K562 (cell line): ENCODE measurements around the gene NBEAL1. TPM values are rescaled to one million over a fixed set of nuclear protein-coding genes. Genes with fewer than 3 reads are reported as not detected.

Source experiments
- ATF7 ChIP-seq: fragments of 450-650 bp; IDR thresholded peaks from 2 replicates; pipeline ENCODE4 v1.7.1; 2014; ENCODE audit warnings: mild to moderate bottlenecking, moderate library complexity
- GTF2E2 ChIP-seq: fragments of 200-800 bp; sonication (Bioruptor generic); IDR thresholded peaks from 2 replicates; pipeline ENCODE4 v1.6.1; 2016; ENCODE audit warnings: missing genetic modification characterization, missing compliant biosample characterization
- HDAC1 ChIP-seq, 2 experiments: fragments of 450-650 bp; IDR thresholded peaks; 2 replicates each; pipeline ENCODE4 v1.6.1; 2016 to 2017; ENCODE audit warnings: inconsistent platforms in 1 of 2, mild to moderate bottlenecking in 1 of 2, moderate library complexity in 1 of 2
- HOXB6 ChIP-seq: fragments of 250-450 bp; sonication (Bioruptor Pico); IDR thresholded peaks from 2 replicates; pipeline ENCODE4 v1.5.1; 2022; ENCODE audit warnings: mild to moderate bottlenecking, borderline replicate concordance
- KHSRP ChIP-seq: fragments of 450-650 bp; IDR thresholded peaks from 2 replicates; pipeline ENCODE4 v1.6.1; 2017
- L3MBTL2 ChIP-seq: fragments of 450-650 bp; IDR thresholded peaks from 2 replicates; pipeline ENCODE4 v1.6.1; 2016; ENCODE audit warnings: mild to moderate bottlenecking, moderate library complexity
- NONO ChIP-seq, 2 experiments: fragments of 200-400 bp in 1 of 2; fragments of 450-650 bp in 1 of 2; formaldehyde crosslinking in 1 of 2; IDR thresholded peaks; 2 replicates each; pipeline ENCODE4 v1.6.1; 2017; ENCODE audit warnings: low read depth in 2 of 2, mild to moderate bottlenecking in 2 of 2, moderate library complexity in 2 of 2, low read length in 1 of 2
- NR2C2 ChIP-seq, 2 experiments: fragments of 200-800 bp in 1 of 2; sonication (Bioruptor generic) in 1 of 2; sonication (generic) in 1 of 2; formaldehyde crosslinking in 1 of 2; IDR thresholded peaks; 2 replicates each; pipeline versions ENCODE4 v1.6.1 to v1.8.0; 2016 to 2022; ENCODE audit warnings: mild to moderate bottlenecking in 1 of 2, missing compliant biosample characterization in 1 of 2, missing genetic modification characterization in 1 of 2, missing genetic modification reagents in 1 of 2
- SAFB ChIP-seq: fragments of 200-400 bp; formaldehyde crosslinking; IDR thresholded peaks from 2 replicates; pipeline ENCODE4 v1.6.1; 2017; ENCODE audit warnings: low read depth, low read length, borderline replicate concordance
- ZC3H11A ChIP-seq: IDR thresholded peaks from 2 replicates; pipeline ENCODE4 v1.6.1; 2012; ENCODE audit warnings: low read depth, low read length, improper control_type of control experiment
- polyA plus RNA-seq, 8 experiments: library from polyadenylated mRNA; depleted of rRNA in 4 of 8; stranded (reverse) in 5 of 8; unstranded in 3 of 8; fragments of >200 nt; fragmentation: Nextera tagmentation in 2 of 8; fragmentation: Illumina TruSeq in 1 of 8; extraction: Ambion mirVana in 2 of 8; extraction: Trizol in 1 of 8; gene quantifications; 2 replicates each; pipeline versions ENCODE4 v1.2.1 to v1.2.3, GENCODE V29; 2011 to 2014; ENCODE audit warnings: inconsistent platforms in 1 of 8, missing spikeins in 1 of 8
- total RNA-seq, 7 experiments: library from RNA; depleted of rRNA in 6 of 7; stranded (reverse); fragments of >200 nt in 6 of 7; fragmentation: Illumina TruSeq in 2 of 7; extraction: Trizol in 2 of 7; gene quantifications; 2 replicates each; pipeline versions ENCODE4 v1.2.1 to v1.2.3, GENCODE V29; 2011 to 2021; ENCODE audit warnings: low replicate concordance in 1 of 7
- TF ChIP-seq, protein P1 (sequence below): sonication (generic); formaldehyde crosslinking; IDR thresholded peaks from 2 replicates; pipeline ENCODE4 v1.5.0; 2020; ENCODE audit warnings: missing genetic modification reagents
- TF ChIP-seq, protein P2 (sequence below): fragments of 450-650 bp; formaldehyde crosslinking; IDR thresholded peaks from 2 replicates; pipeline ENCODE4 v1.4.0; 2020; ENCODE audit warnings: mild to moderate bottlenecking, moderate library complexity
- TF ChIP-seq, protein P3 (sequence below): sonication (generic); formaldehyde crosslinking; IDR thresholded peaks from 2 replicates; pipeline ENCODE4 v1.4.0; 2020; ENCODE audit warnings: mild to moderate bottlenecking, missing genetic modification reagents
- TF ChIP-seq, protein P4 (sequence below): IDR thresholded peaks from 2 replicates; pipeline ENCODE4 v1.6.1; 2014; ENCODE audit warnings: antibody characterized with exemption
- TF ChIP-seq, protein P5 (sequence below): fragments of 450-650 bp; IDR thresholded peaks from 2 replicates; pipeline ENCODE4 v1.7.1; 2018; ENCODE audit warnings: mild to moderate bottlenecking, low read depth; ENCODE audit not compliant: partially characterized antibody
- TF ChIP-seq, protein P6 (sequence below): fragments of 450-650 bp; IDR thresholded peaks from 2 replicates; pipeline ENCODE4 v1.6.1; 2016

The NBEAL1 gene
- total and polyA plus RNA-seq, 9 of the 15 experiments (the other 6 are each of a cell fraction or from before 2014, with no cell fraction given), result 2.1 to 13.5 (median 7.3) TPM

DNA sequence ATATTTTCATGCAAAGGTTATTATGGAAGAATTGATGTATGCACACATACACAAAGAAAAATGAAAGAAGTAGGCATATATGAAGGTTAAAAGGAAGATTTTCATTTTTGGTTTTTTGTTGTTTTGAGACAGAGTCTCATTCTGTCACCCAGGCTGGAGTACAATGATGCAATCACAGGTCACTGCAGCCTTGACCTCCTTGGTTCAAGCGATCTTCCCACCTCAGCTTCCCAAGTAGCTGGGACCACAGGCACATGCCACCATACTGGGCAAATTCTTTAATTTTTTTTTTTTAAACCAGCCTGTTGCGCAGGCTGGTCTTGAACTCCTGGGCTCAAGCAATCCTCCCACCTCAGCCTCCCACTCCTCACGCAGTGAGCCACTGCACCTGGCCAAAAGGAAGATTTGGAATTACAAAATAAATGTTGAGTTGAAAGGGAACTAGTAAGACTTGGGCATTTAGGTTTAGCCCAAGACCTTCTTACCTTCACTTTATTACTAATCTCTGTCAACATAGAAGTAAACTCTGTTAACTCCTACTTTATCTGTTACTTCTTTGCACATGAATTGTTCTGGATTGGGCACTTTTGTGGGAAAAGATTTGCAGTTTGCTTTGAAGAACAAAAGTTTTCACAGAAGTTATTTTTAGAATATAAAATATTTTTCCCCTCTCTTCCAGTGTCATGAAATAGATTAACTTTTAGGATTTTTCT, 31.7 kb upstream of the NBEAL1 start (continued):
- TF ChIP-seq, protein P1, sequence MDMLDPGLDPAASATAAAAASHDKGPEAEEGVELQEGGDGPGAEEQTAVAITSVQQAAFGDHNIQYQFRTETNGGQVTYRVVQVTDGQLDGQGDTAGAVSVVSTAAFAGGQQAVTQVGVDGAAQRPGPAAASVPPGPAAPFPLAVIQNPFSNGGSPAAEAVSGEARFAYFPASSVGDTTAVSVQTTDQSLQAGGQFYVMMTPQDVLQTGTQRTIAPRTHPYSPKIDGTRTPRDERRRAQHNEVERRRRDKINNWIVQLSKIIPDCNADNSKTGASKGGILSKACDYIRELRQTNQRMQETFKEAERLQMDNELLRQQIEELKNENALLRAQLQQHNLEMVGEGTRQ (CRISPR knock-in tag), result no peak
- TF ChIP-seq, protein P2, sequence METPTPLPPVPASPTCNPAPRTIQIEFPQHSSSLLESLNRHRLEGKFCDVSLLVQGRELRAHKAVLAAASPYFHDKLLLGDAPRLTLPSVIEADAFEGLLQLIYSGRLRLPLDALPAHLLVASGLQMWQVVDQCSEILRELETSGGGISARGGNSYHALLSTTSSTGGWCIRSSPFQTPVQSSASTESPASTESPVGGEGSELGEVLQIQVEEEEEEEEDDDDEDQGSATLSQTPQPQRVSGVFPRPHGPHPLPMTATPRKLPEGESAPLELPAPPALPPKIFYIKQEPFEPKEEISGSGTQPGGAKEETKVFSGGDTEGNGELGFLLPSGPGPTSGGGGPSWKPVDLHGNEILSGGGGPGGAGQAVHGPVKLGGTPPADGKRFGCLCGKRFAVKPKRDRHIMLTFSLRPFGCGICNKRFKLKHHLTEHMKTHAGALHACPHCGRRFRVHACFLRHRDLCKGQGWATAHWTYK (CRISPR knock-in tag), result no peak
- TF ChIP-seq SAFB, result no peak
- no peak for TF ChIP-seq ZC3H11A
- TF ChIP-seq, protein P3, sequence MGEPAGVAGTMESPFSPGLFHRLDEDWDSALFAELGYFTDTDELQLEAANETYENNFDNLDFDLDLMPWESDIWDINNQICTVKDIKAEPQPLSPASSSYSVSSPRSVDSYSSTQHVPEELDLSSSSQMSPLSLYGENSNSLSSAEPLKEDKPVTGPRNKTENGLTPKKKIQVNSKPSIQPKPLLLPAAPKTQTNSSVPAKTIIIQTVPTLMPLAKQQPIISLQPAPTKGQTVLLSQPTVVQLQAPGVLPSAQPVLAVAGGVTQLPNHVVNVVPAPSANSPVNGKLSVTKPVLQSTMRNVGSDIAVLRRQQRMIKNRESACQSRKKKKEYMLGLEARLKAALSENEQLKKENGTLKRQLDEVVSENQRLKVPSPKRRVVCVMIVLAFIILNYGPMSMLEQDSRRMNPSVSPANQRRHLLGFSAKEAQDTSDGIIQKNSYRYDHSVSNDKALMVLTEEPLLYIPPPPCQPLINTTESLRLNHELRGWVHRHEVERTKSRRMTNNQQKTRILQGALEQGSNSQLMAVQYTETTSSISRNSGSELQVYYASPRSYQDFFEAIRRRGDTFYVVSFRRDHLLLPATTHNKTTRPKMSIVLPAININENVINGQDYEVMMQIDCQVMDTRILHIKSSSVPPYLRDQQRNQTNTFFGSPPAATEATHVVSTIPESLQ (CRISPR knock-in tag), result no peak
- TF ChIP-seq, protein P4, sequence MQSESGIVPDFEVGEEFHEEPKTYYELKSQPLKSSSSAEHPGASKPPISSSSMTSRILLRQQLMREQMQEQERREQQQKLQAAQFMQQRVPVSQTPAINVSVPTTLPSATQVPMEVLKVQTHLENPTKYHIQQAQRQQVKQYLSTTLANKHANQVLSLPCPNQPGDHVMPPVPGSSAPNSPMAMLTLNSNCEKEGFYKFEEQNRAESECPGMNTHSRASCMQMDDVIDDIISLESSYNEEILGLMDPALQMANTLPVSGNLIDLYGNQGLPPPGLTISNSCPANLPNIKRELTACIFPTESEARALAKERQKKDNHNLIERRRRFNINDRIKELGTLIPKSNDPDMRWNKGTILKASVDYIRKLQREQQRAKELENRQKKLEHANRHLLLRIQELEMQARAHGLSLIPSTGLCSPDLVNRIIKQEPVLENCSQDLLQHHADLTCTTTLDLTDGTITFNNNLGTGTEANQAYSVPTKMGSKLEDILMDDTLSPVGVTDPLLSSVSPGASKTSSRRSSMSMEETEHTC, result no peak
- TF ChIP-seq HOXB6 (CRISPR knock-in tag), result no peak
- TF ChIP-seq HDAC1 (IDR thresholded peaks at IDR 0.05), result no peak
- TF ChIP-seq, protein P5, sequence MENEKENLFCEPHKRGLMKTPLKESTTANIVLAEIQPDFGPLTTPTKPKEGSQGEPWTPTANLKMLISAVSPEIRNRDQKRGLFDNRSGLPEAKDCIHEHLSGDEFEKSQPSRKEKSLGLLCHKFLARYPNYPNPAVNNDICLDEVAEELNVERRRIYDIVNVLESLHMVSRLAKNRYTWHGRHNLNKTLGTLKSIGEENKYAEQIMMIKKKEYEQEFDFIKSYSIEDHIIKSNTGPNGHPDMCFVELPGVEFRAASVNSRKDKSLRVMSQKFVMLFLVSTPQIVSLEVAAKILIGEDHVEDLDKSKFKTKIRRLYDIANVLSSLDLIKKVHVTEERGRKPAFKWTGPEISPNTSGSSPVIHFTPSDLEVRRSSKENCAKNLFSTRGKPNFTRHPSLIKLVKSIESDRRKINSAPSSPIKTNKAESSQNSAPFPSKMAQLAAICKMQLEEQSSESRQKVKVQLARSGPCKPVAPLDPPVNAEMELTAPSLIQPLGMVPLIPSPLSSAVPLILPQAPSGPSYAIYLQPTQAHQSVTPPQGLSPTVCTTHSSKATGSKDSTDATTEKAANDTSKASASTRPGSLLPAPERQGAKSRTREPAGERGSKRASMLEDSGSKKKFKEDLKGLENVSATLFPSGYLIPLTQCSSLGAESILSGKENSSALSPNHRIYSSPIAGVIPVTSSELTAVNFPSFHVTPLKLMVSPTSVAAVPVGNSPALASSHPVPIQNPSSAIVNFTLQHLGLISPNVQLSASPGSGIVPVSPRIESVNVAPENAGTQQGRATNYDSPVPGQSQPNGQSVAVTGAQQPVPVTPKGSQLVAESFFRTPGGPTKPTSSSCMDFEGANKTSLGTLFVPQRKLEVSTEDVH, result no peak
- TF ChIP-seq L3MBTL2, result peak; percentile 68; the same call in 1 of the 2 replicates
- no peak for TF ChIP-seq GTF2E2 (tag)
- TF ChIP-seq NONO (IDR thresholded peaks at IDR 0.05; ENCODE audit: low read depth in 2 of 2, low read length in 1 of 2), result no peak
- TF ChIP-seq KHSRP, result no peak
- TF ChIP-seq, protein P6, sequence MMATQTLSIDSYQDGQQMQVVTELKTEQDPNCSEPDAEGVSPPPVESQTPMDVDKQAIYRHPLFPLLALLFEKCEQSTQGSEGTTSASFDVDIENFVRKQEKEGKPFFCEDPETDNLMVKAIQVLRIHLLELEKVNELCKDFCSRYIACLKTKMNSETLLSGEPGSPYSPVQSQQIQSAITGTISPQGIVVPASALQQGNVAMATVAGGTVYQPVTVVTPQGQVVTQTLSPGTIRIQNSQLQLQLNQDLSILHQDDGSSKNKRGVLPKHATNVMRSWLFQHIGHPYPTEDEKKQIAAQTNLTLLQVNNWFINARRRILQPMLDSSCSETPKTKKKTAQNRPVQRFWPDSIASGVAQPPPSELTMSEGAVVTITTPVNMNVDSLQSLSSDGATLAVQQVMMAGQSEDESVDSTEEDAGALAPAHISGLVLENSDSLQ, result no peak
- peak; percentile 64; the same call in 1 of the 2 replicates for TF ChIP-seq ATF7
- no peak for TF ChIP-seq NR2C2 (CRISPR knock-in tag; IDR thresholded peaks at IDR 0.05)
- TF ChIP-seq NR2C2 (tag; IDR thresholded peaks at IDR 0.05), result 0 out of 2 replicates have a peak, but pooled peaks have one; percentile 55
